Stimulated activated CD4-positive, alpha-beta T cell treated with anti-CD3 and anti-CD28 coated beads, Interleukin-1b, Interleukin-23, amount 100 ng/mL, for 48 hours (primary cell): Measurements from ENCODE around the gene WWOX.

Experiments
- DNase-seq: peaks from one replicate; pipeline ENCODE4 v3.0.0-alpha.2; 2020

WWOX gene

GRCh38 chr16:78635807-78636206 lies 536.4 kb downstream of the WWOX start:
- no peak for DNase-seq

GRCh38 chr16:78638371-78638770 lies 538.9 kb downstream of the WWOX start:
- DNase-seq, result no peak

GRCh38 chr16:78639775-78640174 lies 540.3 kb downstream of the WWOX start:
- DNase-seq, result peak; percentile 9

- no peak for DNase-seq
Measured at GRCh38 chr16:78640886-78641285, 541.4 kb downstream of the WWOX start.

- DNase-seq, result no peak
Measured at GRCh38 chr16:78641433-78641832, 542.0 kb downstream of the WWOX start.

- no peak for DNase-seq
Measured at GRCh38 chr16:78642621-78643285, 543.3 kb downstream of the WWOX start.

- no peak for DNase-seq
Measured at GRCh38 chr16:78645657-78646056, 546.2 kb downstream of the WWOX start.

- no peak for DNase-seq
Measured at GRCh38 chr16:78647019-78647418, 547.6 kb downstream of the WWOX start.

GRCh38 chr16:78647491-78647890 lies 548.0 kb downstream of the WWOX start:
- DNase-seq, result no peak

GRCh38 chr16:78648517-78648916 lies 549.1 kb downstream of the WWOX start:
- no peak for DNase-seq

GRCh38 chr16:78650339-78651074 lies 551.1 kb downstream of the WWOX start:
- no peak for DNase-seq

- no peak for DNase-seq
Measured at GRCh38 chr16:78654929-78655328, 555.5 kb downstream of the WWOX start.

- no peak for DNase-seq
Measured at GRCh38 chr16:78655331-78656113, 556.1 kb downstream of the WWOX start.

GRCh38 chr16:78656887-78657286 lies 557.4 kb downstream of the WWOX start:
- no peak for DNase-seq

GRCh38 chr16:78659216-78659615 lies 559.8 kb downstream of the WWOX start:
- no peak for DNase-seq

GRCh38 chr16:78659668-78660217 lies 560.3 kb downstream of the WWOX start:
- DNase-seq, result no peak

GRCh38 chr16:78660795-78661194 lies 561.3 kb downstream of the WWOX start:
- DNase-seq, result no peak

GRCh38 chr16:78663690-78664089 lies 564.2 kb downstream of the WWOX start:
- no peak for DNase-seq

- DNase-seq, result no peak
Measured at GRCh38 chr16:78664811-78665772, 565.6 kb downstream of the WWOX start.

GRCh38 chr16:78666318-78666717 lies 566.9 kb downstream of the WWOX start:
- DNase-seq, result no peak

- DNase-seq, result no peak
Measured at GRCh38 chr16:78667675-78668074, 568.2 kb downstream of the WWOX start.

- no peak for DNase-seq
Measured at GRCh38 chr16:78668393-78668792, 568.9 kb downstream of the WWOX start.
